CD14-positive monocyte (primary cell): Measurements from ENCODE around the gene SARS1. TPM values are rescaled to one million over a fixed set of nuclear protein-coding genes. Genes with fewer than 3 reads are reported as not detected.

Experiments
- DNase-seq, 3 donors: peaks; one replicate each; pipeline ENCODE4 v3.0.0-alpha.2; 2011 to 2022
- H2AFZ ChIP-seq: 2 replicates; pipeline ENCODE4 v1.6.0; 2012; ENCODE audit warnings: mild to moderate bottlenecking, low read depth, low read length, inconsistent platforms; ENCODE audit not compliant: insufficient read depth, poor library complexity, severe bottlenecking
- H3K27ac ChIP-seq, 2 donors: 1 replicate in 1 of 2; 2 replicates in 1 of 2; pipeline ENCODE4 v1.5.1; 2012 to 2013; ENCODE audit warnings: low read length in 2 of 2, control low read depth in 1 of 2, inconsistent platforms in 1 of 2, low read depth in 1 of 2, mild to moderate bottlenecking in 1 of 2
- H3K27me3 ChIP-seq, 2 donors: one replicate each; pipeline versions ENCODE4 v1.6.0 to v1.6.1; 2011 to 2013; ENCODE audit warnings: low read length in 2 of 2; ENCODE audit not compliant: control insufficient read depth in 2 of 2, insufficient read depth in 2 of 2
- H3K36me3 ChIP-seq, 2 donors: replicated peaks in 1 of 2; 1 replicate in 1 of 2; 2 replicates in 1 of 2; pipeline versions ENCODE4 v1.5.1 to v1.6.1; 2012 to 2013; ENCODE audit warnings: low read length in 2 of 2, control low read depth in 1 of 2, inconsistent platforms in 1 of 2, mild to moderate bottlenecking in 1 of 2; ENCODE audit not compliant: insufficient read depth in 2 of 2, control insufficient read depth in 1 of 2
- H3K4me1 ChIP-seq, 2 donors: 1 replicate in 1 of 2; 2 replicates in 1 of 2; pipeline versions ENCODE4 v1.5.1 to v1.6.1; 2012 to 2013; ENCODE audit warnings: low read length in 2 of 2, control low read depth in 1 of 2, inconsistent platforms in 1 of 2, mild to moderate bottlenecking in 1 of 2, moderate library complexity in 1 of 2; ENCODE audit not compliant: insufficient read depth in 2 of 2, control insufficient read depth in 1 of 2
- H3K4me2 ChIP-seq: replicated peaks from 2 replicates; pipeline ENCODE3; 2012; ENCODE audit warnings: low read length, moderate library complexity, mild to moderate bottlenecking; ENCODE audit not compliant: poor library complexity, severe bottlenecking; ENCODE audit errors: extremely low read depth
- H3K4me3 ChIP-seq, 3 experiments: fragments of 200-600 bp in 1 of 3; sonication (generic) in 1 of 3; replicated peaks in 1 of 3; 1 replicate in 2 of 3; 2 replicates in 1 of 3; pipeline ENCODE4 v1.5.1; 2011 to 2013; ENCODE audit warnings: low read length in 3 of 3, mild to moderate bottlenecking in 3 of 3, control low read depth in 2 of 3, low read depth in 2 of 3, inconsistent platforms in 1 of 3, moderate library complexity in 1 of 3
- H3K79me2 ChIP-seq: 2 replicates; pipeline ENCODE4 v1.6.0; 2012; ENCODE audit warnings: mild to moderate bottlenecking, control low read depth, inconsistent platforms, low read length, moderate library complexity; ENCODE audit not compliant: insufficient read depth
- H3K9ac ChIP-seq: 2 replicates; pipeline ENCODE4 v1.6.0; 2017; ENCODE audit warnings: low read length, mild to moderate bottlenecking; ENCODE audit not compliant: insufficient read depth, poor library complexity, severe bottlenecking
- H3K9me3 ChIP-seq, 2 donors: replicated peaks in 1 of 2; 1 replicate in 1 of 2; 2 replicates in 1 of 2; pipeline versions ENCODE4 v1.5.1 to v1.6.1; 2012 to 2013; ENCODE audit warnings: low read length in 2 of 2, control low read depth in 1 of 2; ENCODE audit not compliant: control insufficient read depth in 1 of 2, insufficient read depth in 1 of 2
- H4K20me1 ChIP-seq: 2 replicates; pipeline ENCODE4 v1.6.0; 2012; ENCODE audit warnings: mild to moderate bottlenecking, low read length, control low read depth, moderate library complexity; ENCODE audit not compliant: insufficient read depth
- H3K27ac Mint-ChIP-seq, 7 donors: one replicate each; pipeline ENCODE4 v1.8.0; 2020; ENCODE audit warnings: mild to moderate bottlenecking in 7 of 7, mixed read lengths in 7 of 7, moderate library complexity in 6 of 7, inconsistent platforms in 2 of 7
- H3K27me3 Mint-ChIP-seq, 3 donors: one replicate each; pipeline ENCODE4 v1.8.0; 2021 to 2022; ENCODE audit warnings: low read depth in 3 of 3, mild to moderate bottlenecking in 3 of 3, mixed read lengths in 3 of 3, moderate library complexity in 3 of 3, inconsistent platforms in 1 of 3
- H3K36me3 Mint-ChIP-seq, 2 donors: one replicate each; pipeline ENCODE4 v1.8.0; 2020; ENCODE audit warnings: mixed read lengths in 2 of 2, inconsistent platforms in 1 of 2, mild to moderate bottlenecking in 1 of 2
- H3K4me1 Mint-ChIP-seq: one replicate; pipeline ENCODE4 v1.8.0; 2020; ENCODE audit warnings: mild to moderate bottlenecking, mixed read lengths
- H3K4me3 Mint-ChIP-seq, 2 donors: one replicate each; pipeline ENCODE4 v1.8.0; 2020; ENCODE audit warnings: mild to moderate bottlenecking in 2 of 2, mixed read lengths in 2 of 2, moderate library complexity in 1 of 2
- H3K9me3 Mint-ChIP-seq, 7 donors: one replicate each; pipeline ENCODE4 v1.8.0; 2020 to 2022; ENCODE audit warnings: mixed read lengths in 7 of 7, mild to moderate bottlenecking in 6 of 7, moderate library complexity in 6 of 7, inconsistent platforms in 2 of 7
- WGBS: methylation state at CpG from one replicate; pipeline ENCODE4 v1.1.5; 2013; ENCODE audit warnings: missing lambda C conversion rate; ENCODE audit not compliant: insufficient coverage; 5-methylcytosine and 5-hydroxymethylcytosine counted together
- intact Hi-C, 2 donors: fragments of 100-400 bp; cut with micrococcal nuclease; formaldehyde crosslinking; loops; one replicate each; pipeline versions ENCODE4 v1.15.0 to v1.15.1; 2023
- polyA plus RNA-seq, 3 donors: library from polyadenylated mRNA; depleted of rRNA in 1 of 3; unstranded in 2 of 3; stranded (reverse) in 1 of 3; fragments of 300-500 nt in 2 of 3; fragments of >200 nt in 1 of 3; fragmentation: Illumina TruSeq in 2 of 3; gene quantifications; 1 replicate in 2 of 3; 2 replicates in 1 of 3; pipeline ENCODE4 v1.2.3, GENCODE V29; 2012 to 2021
- TF ChIP-seq, protein P1 (sequence below): fragments of 200-600 bp; IDR thresholded peaks from one replicate; pipeline ENCODE4 v1.8.0; 2022; ENCODE audit warnings: antibody characterized with exemption, mild to moderate bottlenecking

The SARS1 gene
- polyA plus RNA-seq, 3 donors: 70.1 to 107 (median 99.1) TPM

DNA sequence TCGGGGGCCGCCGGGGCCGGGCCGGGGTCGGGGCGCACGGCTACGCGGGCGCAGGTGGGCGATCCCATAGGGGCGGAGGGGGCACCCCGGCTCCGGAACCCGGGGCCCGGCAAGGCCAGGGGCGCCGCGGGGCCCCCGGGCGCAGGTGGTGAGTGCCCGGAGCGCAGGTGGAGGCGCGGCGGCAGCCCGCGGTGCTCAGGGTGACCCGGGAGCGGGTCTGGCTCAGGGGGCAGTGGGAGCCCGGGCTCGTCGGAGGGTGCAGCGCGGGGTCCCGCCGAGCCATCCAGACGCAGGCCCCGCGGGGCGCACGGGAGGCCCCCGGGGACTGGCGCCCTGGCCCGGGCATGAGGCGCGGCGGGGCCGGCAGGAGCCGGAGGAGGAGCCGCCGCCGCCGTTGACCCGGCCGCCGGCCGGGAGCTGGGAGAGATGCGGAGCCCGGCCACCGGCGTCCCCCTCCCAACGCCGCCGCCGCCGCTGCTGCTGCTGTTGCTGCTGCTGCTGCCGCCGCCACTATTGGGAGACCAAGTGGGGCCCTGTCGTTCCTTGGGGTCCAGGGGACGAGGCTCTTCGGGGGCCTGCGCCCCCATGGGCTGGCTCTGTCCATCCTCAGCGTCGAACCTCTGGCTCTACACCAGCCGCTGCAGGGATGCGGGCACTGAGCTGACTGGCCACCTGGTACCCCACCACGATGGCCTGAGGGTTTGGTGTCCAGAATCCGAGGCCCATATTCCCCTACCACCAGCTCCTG lies 36.1 kb downstream of the SARS1 start:
- intact Hi-C loops: no loop called here
- peak overlapping the region; percentile 43 for H3K9ac ChIP-seq
- 3% methylated on average over 80 of the region's 80 CpGs for WGBS
- H3K79me2 ChIP-seq: no peaks in the 10 kb centered on the region
- no peak for DNase-seq
- peak overlapping the region; percentile 75 to 81 for H3K4me3 Mint-ChIP-seq
- no peak overlapping the region for H3K27ac ChIP-seq
- H3K36me3 Mint-ChIP-seq: no peaks in the 10 kb centered on the region
- H3K27ac Mint-ChIP-seq: no peak overlapping the region
- peaks cover 8% of the 10 kb centered on the region for H3K4me1 Mint-ChIP-seq
- H3K36me3 ChIP-seq: no peaks in the 10 kb centered on the region
- H3K4me1 ChIP-seq: peaks cover 8 to 13% of the 10 kb centered on the region in 2 donors
- H3K4me3 ChIP-seq: peak overlapping the region in 2 of 3 experiments; percentile 10 to 69
- no peaks in the 10 kb centered on the region for H3K9me3 ChIP-seq
- H3K4me2 ChIP-seq: peak overlapping the region; percentile 78
- TF ChIP-seq, protein P1, sequence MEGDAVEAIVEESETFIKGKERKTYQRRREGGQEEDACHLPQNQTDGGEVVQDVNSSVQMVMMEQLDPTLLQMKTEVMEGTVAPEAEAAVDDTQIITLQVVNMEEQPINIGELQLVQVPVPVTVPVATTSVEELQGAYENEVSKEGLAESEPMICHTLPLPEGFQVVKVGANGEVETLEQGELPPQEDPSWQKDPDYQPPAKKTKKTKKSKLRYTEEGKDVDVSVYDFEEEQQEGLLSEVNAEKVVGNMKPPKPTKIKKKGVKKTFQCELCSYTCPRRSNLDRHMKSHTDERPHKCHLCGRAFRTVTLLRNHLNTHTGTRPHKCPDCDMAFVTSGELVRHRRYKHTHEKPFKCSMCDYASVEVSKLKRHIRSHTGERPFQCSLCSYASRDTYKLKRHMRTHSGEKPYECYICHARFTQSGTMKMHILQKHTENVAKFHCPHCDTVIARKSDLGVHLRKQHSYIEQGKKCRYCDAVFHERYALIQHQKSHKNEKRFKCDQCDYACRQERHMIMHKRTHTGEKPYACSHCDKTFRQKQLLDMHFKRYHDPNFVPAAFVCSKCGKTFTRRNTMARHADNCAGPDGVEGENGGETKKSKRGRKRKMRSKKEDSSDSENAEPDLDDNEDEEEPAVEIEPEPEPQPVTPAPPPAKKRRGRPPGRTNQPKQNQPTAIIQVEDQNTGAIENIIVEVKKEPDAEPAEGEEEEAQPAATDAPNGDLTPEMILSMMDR: no peak
- peaks cover 0 to 11% (median 0%) of the 10 kb centered on the region in 7 donors for H3K9me3 Mint-ChIP-seq
- peak overlapping the region; percentile 61 for H2AFZ ChIP-seq
- no peaks in the 10 kb centered on the region for H4K20me1 ChIP-seq
- peaks cover 21 to 48% (median 36%) of the 10 kb centered on the region in 3 donors for H3K27me3 Mint-ChIP-seq
- H3K27me3 ChIP-seq: peaks cover 4 to 29% of the 10 kb centered on the region in 2 donors

DNA sequence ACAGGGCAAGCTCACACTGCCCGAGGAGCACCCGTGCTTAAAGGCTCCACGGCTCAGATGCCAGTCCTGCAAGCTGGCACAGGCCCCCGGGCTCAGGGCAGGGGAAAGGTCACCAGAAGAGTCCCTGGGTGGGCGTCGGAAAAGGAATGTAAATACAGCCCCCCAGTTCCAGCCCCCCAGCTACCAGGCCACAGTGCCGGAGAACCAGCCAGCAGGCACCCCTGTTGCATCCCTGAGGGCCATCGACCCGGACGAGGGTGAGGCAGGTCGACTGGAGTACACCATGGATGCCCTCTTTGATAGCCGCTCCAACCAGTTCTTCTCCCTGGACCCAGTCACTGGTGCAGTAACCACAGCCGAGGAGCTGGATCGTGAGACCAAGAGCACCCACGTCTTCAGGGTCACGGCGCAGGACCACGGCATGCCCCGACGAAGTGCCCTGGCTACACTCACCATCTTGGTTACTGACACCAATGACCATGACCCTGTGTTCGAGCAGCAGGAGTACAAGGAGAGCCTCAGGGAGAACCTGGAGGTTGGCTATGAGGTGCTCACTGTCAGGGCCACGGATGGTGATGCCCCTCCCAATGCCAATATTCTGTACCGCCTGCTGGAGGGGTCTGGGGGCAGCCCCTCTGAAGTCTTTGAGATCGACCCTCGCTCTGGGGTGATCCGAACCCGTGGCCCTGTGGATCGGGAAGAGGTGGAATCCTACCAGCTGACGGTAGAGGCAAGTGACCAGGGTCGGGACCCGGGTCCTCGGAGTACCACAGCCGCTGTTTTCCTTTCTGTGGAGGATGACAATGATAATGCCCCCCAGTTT lies 36.9 kb downstream of the SARS1 start:
- peaks cover 8 to 13% of the 10 kb centered on the region in 2 donors for H3K4me1 ChIP-seq
- H3K9me3 Mint-ChIP-seq: peaks cover 0 to 11% (median 0%) of the 10 kb centered on the region in 7 donors
- no peaks in the 10 kb centered on the region for H3K9me3 ChIP-seq
- H3K4me2 ChIP-seq: peak overlapping the region; percentile 78
- DNase-seq: no peak
- H3K36me3 ChIP-seq: no peaks in the 10 kb centered on the region
- no peak overlapping the region for H2AFZ ChIP-seq
- no peaks in the 10 kb centered on the region for H3K36me3 Mint-ChIP-seq
- H3K4me3 ChIP-seq: peak overlapping the region in 1 of 3 experiments; percentile 69
- H4K20me1 ChIP-seq: no peaks in the 10 kb centered on the region
- peaks cover 20 to 54% (median 34%) of the 10 kb centered on the region in 3 donors for H3K27me3 Mint-ChIP-seq
- TF ChIP-seq, protein P1: no peak
- peak overlapping the region; percentile 43 for H3K9ac ChIP-seq
- intact Hi-C loops: no loop called here
- H3K4me3 Mint-ChIP-seq: peak overlapping the region; percentile 75 to 81
- H3K4me1 Mint-ChIP-seq: peaks cover 8% of the 10 kb centered on the region
- peaks cover 4 to 31% of the 10 kb centered on the region in 2 donors for H3K27me3 ChIP-seq
- no peak overlapping the region for H3K27ac Mint-ChIP-seq
- 97% methylated on average over 33 of the region's 33 CpGs for WGBS
- H3K79me2 ChIP-seq: no peaks in the 10 kb centered on the region
- H3K27ac ChIP-seq: no peak overlapping the region
